NCI-H69 (cell line): ENCODE measurements around the gene DLK1.

Source experiments
- DNase-seq: peaks from one replicate; lab custom pipeline; 2025; lab: John Stamatoyannopoulos, UW

DLK1 gene

DNA sequence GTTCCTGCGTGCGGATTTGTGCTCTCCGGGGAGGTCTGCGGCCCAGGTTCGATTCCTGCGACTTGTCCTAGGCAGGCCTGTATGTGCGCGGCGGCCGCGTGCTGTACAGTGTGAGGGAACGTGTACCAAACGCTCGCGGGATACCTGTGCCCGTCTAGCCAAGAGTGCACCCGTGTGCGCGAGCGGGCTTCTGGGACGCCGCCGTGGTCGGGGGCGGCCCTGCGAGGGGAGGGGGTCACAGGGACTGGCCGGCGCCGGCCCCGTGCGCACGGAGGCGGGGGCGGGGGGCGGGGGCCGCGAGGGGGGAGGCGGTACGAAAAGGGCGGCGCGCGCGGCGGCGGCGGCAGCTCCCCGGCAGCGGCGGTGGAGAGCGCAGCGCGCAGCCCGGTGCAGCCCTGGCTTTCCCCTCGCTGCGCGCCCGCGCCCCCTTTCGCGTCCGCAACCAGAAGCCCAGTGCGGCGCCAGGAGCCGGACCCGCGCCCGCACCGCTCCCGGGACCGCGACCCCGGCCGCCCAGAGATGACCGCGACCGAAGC lies at the start of gene DLK1:
Gene DLK1, plus strand, starts transcription at position 343 of the 536 bp plus-strand sequence. Its CDS starts 177 bp downstream, at position 520.
- DNase-seq: peak; percentile 68

DNA sequence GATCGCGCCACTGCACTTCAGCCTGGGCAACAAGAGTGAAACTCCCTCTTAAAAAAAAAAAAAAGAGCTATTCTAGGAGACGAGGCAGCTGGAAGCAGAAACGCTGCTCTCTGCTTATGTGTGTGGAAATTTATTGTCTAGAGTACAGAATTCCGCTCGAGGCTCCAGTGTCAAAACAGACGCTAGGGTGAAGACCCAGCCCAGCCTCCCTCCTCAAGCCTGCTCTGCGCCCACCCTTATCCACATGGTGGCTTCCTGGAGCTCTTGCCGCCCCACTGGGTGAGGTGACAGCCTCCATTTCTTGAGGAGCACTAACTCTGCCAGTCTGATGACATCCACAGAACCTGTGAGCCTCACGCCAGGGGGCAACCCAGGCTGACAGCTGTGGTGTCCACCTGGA lies 49.5 kb upstream of the DLK1 start:
- no peak for DNase-seq

- peak; percentile 62 for DNase-seq
These were observed 48.9 kb upstream of the DLK1 start for GRCh38 chr14:100677554-100678468.

- DNase-seq: peak; percentile 67
These were observed 48.2 kb upstream of the DLK1 start for GRCh38 chr14:100678469-100678828.

DNA sequence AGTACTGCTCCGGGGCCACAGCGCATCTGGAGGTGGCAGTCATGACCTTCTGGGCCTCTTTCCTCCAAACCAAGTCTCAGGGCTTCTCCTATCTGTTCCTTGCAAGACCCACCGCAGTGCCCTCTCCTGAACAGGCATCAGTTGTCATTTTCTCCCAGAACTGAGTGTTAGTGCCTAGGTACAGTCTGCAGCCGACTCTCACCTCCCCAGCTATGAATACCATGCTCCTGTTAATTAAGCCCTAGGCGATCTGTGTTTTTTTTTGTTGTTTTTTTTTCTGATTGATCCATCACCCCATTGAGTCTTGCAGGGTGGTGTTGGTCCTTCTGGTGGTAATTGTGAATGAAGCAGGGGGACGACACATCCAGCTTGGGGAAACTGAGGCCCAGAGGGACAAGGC lies 47.5 kb upstream of the DLK1 start:
- no peak for DNase-seq

DNA sequence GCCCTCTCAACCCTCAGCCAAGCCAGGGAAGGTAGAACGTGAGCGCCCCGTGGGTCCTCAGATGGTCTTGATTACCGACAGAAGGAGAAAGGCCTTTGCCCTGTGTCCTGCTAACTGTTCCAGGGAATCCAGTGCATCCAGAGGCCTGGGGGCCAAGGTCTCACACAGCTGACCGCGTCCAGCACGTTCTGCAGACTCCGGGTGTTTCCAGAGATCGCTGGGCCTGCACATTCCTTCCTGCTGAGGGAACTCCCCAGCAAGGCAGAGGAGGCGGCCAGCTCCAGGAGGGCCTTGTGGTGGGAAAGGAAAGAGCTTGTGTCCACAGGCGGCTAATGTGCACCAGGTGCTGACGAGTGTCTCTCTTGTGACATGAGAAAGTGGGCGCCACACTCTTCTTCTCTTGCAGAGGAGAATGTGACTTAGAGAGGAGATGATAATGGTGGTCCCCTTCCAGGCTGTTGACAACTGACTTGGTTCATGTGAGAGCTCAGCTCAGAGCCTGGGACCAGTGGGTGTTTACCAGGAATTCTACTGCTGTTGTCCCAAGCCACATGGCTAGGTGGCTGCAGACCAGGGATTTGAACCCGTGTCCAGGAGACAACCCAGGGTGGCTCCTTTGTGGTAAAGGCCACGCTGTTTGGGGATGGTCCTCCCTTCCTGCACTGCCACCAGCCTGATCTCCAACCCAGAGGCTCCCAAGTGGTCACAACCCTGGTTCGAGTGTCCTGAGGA lies 46.8 kb upstream of the DLK1 start:
- DNase-seq: no peak

DNA sequence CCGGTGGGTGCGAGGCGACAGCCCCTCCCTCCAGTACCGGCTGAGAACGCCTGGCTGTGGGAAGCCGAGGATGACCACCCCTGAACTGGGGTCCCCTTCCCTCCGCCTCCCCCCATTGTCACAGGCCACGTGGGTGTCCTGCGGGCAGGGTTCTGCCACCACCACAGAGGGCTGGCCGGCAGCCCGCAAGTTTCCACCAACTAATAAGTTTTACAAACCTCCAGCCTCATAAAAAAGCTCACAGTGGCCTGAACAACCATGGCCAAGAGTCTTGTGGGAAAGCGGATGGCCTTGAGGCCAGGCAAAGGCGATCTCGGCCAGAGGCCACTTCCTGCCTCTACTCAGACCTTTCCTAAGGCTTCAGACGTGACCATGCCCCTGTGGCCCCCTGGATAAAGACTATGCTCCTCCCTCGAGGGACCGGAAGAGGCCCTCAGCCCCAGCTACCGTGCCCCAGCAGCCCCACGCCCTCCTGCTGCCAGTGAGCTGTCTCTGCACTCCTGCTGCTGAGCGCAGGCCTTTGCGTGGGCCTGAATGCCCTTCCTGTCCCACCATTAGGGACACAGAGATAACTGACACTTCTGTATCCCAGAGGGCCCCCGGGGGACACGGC lies 46.1 kb upstream of the DLK1 start:
- DNase-seq: no peak

- no peak for DNase-seq
These were observed 45.6 kb upstream of the DLK1 start for GRCh38 chr14:100681111-100681510.

- no peak for DNase-seq
These were observed 43.9 kb upstream of the DLK1 start for GRCh38 chr14:100682749-100683148.

GRCh38 chr14:100683578-100683977 lies 43.1 kb upstream of the DLK1 start:
- DNase-seq: peak; percentile 30

DNA sequence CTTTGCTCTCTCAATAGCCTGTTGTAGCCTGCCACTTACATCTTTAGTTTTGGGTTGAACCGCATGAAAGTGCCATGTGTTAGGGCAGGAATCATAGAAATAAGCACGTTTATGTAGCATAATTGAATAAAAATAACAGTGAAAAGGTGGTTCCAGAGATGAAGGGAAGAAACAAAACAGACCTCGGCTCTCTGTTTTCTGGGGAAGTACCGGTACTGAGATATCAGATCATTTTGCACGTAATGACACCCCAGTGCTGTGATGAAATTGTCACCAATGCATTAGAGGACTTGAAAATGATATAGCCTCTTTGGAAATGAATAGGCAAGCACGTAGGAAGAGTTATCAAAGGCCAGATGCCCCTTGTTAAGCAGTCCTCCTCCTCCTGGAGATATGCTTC lies 42.5 kb upstream of the DLK1 start:
- DNase-seq: no peak

GRCh38 chr14:100684961-100685360 lies 41.7 kb upstream of the DLK1 start:
- no peak for DNase-seq

DNA sequence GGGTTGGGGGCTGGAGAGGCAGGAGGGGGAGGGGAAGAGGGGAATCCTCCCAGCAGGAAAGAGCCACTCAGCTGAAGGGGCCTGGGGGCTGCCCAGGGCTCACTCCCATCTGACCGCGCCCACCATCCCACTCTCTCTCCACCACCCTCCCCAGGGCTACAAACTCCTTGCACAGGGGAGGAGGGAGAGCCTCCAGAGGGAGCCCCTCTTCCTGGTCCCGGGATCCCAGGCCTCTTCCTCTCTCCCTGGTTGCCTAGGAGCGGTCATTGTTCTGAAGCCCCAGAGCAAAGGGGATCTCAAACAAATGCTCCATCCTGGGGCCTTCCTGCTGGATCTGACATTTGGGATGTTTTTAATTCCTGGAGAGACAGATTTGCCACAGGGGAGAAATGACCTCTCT lies 39.8 kb upstream of the DLK1 start:
- no peak for DNase-seq

DNA sequence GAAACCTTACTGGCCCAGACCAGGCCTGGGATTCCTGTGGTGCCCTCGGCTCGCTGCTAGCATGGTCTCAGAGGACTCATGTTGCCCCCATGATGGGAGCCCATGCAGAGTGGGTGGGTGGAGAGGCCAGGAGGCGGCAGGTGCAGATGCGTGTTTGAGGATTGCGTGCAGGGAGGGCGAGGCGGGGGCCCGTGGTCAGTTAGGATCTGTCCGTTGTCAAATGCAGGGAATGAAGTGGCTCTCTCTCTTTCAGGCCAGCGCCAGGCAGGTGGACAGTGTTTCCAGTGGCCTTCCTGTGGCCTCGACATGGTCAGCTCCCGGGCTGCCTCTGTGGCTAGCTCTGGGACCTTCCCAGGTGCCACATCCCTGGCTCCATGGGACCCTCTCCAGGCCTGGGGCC lies 39.3 kb upstream of the DLK1 start:
- DNase-seq: no peak

- no peak for DNase-seq
These were observed 38.6 kb upstream of the DLK1 start for GRCh38 chr14:100688051-100688450.

GRCh38 chr14:100688598-100689461 lies 37.9 kb upstream of the DLK1 start:
- no peak for DNase-seq

- DNase-seq: no peak
These were observed 36.0 kb upstream of the DLK1 start for GRCh38 chr14:100690672-100691071.

DNA sequence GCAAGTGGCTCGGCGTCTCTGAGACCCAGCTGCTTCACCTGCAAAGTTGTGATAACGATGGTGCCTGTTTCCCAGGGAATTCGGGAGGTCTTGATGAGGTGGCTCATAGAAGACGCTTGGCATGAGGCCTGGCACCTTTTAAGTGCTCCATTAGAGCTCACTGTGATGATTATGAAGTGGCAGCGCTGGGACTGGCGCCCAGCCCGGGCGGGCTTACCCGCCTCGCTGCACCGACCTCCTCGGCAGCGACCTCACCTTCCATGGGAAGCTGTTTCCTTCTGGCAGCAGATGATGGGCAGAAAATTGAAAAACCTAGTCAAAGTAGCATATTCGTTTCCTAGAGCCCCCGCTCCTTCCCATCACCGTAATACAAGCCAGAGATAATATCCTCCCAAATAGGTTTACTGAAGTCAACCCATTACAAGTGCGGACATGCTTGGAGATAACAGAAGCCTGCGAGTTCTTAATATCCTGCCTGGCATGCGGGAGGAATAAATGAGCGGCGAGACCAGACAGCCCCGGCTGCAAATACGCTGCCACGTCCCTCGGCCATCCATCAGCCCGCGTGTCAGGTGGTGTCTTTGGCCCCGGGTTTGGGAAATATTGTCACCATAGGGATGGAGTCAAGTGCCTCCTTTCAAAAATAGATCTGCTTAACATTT lies 35.2 kb upstream of the DLK1 start:
- peak; percentile 83 for DNase-seq

DNA sequence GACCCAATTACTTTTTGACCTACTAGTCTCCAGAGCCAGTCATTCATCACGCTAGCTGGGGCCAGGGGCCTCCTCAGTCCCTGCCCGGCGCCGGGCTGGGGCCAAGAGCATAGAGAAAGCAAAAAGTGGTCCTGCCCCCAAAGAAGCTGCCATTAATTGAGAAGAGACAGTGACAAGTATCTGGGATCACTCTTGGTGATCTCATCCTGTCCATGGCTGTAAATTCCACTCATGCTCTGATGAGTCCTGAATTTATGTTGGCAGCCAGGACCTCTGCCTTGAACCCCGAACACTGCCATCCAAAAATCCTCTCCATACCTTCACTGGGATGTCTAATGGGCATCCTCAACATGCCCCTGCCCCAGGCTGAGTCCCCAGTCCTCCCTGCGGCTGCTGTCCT lies 34.4 kb upstream of the DLK1 start:
- no peak for DNase-seq

- peak; percentile 79 for DNase-seq
These were observed 33.7 kb upstream of the DLK1 start for GRCh38 chr14:100692859-100693558.
